HG03175 (cell line): ENCODE measurements around the gene MARS1.
A peak's percentile ranks its signal among the peaks of the same experiment; 100 is the strongest.

Experiments used
- ATAC-seq: cut with Tn5 transposase; IDR thresholded peaks from one replicate; pipeline ENCODE4 v1.9.1; 2021; ENCODE audit warnings: mild to moderate bottlenecking, moderate library complexity; ENCODE audit not compliant: unreplicated experiment

MARS1 gene

DNA sequence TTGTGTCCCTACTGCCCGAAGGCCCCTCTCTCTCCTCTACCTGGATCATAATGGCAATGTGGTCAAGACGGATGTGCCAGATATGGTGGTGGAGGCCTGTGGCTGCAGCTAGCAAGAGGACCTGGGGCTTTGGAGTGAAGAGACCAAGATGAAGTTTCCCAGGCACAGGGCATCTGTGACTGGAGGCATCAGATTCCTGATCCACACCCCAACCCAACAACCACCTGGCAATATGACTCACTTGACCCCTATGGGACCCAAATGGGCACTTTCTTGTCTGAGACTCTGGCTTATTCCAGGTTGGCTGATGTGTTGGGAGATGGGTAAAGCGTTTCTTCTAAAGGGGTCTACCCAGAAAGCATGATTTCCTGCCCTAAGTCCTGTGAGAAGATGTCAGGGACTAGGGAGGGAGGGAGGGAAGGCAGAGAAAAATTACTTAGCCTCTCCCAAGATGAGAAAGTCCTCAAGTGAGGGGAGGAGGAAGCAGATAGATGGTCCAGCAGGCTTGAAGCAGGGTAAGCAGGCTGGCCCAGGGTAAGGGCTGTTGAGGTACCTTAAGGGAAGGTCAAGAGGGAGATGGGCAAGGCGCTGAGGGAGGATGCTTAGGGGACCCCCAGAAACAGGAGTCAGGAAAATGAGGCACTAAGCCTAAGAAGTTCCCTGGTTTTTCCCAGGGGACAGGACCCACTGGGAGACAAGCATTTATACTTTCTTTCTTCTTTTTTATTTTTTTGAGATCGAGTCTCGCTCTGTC, 31.0 kb upstream of the MARS1 start:
- ATAC-seq = no peak

GRCh38 chr12:57458665-57459054, 29.2 kb upstream of the MARS1 start:
- no peak for ATAC-seq

DNA sequence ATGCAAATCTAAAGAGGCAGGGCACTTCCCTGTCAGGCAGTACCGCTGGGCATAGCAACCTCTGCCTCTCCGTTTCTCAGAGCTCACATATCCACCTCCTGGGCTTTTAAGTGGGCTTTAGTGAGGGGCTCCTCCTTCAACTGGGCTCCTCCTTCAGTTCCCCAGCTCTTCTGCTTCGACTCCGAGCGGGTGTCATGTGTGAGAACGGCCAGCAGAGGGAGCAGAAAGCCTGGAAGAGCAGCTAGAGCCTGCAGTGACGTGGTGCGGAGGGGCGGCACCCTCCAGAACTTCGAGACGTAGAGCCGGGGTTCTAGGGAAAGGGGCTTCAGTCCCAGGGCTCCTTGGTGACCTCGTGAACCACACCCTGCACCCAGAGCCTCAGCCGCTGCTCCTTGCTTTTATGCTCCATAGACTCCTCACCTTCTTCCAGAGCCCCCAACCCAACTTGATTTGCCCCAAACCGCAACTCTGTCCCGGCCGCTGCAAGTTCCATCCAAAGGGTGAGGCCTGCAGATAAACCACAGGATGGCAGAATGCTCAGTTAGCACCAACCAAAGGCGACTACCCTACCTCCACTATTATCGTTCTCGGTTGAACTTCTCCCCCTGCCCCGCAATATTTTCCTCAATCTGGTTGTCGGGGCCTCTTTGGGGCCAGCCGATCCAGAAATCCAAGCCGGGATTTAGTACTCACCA, 28.7 kb upstream of the MARS1 start:
- peak; percentile 59 for ATAC-seq

DNA sequence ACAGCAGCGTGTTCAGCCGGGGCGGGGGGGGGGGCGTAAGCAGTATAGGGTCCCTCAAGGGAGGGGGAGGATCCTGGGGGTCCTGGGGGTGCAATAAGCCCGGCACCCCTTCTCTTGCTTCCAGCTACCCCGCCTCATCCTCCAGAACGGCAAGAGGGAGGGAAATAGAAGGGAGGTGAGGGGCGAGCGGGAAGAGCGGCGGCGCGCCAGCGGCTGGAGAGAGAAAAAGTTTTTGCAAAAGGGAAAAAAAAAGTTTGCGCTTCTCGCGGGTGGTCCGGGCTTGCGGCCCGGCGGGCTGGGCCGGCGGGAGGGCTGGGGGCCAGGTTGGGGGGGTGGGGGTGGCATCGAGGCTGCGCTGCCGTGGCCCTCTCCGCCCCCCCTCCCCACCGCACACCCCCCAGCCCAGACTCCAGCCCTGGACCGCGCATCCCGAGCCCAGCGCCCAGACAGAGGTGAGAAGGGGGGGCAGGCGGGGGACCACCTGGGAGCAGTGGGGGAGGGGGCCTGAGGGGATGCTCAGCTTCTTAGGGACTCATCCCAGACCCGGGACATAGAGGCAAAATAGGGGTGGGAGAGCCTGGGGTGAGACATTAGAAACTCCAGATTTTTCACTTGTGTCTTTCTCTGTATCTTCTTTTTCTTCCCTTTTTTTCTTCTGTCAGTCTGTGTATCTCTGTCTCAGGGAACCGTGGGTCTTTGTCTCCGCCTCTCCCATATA, 28.0 kb upstream of the MARS1 start, which contains the start of gene GLI1:
Gene GLI1, plus strand, starts transcription at position 36 of the 718 bp plus-strand sequence. CDS start 3,907 bp downstream, outside the sequence.
- ATAC-seq = no peak

- no peak for ATAC-seq
Observed at GRCh38 chr12:57460468-57460784, 27.4 kb upstream of the MARS1 start.

GRCh38 chr12:57460841-57461275, 27.0 kb upstream of the MARS1 start:
- no peak for ATAC-seq

DNA sequence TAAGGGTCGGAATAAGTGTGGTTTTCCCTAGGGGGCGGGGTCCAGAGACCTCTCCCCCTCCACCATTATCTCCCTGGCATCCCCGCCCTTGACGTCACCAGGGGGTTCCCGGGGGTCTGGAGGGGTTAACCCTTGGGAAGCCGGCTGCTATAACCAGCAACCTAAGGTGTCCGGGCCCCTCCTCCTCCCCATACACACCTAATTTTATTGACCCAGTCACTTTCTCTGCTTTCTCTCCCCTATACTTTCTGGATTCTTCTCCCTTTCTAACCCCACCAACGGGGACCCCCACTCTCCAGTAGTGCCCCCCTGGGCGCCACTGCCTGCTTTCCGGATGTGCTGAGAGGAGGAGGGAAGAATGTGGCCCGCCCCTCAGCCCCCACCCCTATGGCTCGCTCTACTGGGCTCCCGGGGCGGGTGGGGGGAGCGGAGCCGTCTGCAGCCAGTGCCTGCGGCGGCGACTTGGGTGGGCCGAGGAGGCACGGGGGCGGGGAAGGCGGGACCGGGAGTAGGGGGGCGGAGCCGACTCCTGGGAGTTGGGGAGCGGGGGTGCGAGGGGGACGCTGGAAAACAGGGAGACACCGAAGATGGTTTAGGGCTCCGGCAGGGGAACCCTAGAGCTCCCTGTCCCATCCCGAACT, 26.5 kb upstream of the MARS1 start:
- no peak for ATAC-seq

- ATAC-seq = no peak
Observed at GRCh38 chr12:57461917-57462250, 26.0 kb upstream of the MARS1 start.

- ATAC-seq = peak; percentile 70
Observed at GRCh38 chr12:57462251-57462911, 25.5 kb upstream of the MARS1 start.

- no peak for ATAC-seq
Observed at GRCh38 chr12:57462912-57463253, 25.0 kb upstream of the MARS1 start.

DNA sequence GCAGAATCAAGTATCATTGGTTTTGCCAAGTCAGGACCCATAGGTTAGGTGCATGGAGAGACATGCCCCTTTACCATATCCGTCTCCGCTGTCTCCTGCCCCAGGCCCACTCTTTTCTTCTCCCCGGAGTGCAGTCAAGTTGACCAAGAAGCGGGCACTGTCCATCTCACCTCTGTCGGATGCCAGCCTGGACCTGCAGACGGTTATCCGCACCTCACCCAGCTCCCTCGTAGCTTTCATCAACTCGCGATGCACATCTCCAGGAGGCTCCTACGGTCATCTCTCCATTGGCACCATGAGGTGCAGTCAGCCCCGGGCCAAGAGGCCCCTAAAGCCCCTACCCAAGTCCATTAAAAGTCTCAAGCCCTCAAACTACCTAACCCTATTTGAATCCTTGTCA, 23.3 kb upstream of the MARS1 start:
- no peak for ATAC-seq

DNA sequence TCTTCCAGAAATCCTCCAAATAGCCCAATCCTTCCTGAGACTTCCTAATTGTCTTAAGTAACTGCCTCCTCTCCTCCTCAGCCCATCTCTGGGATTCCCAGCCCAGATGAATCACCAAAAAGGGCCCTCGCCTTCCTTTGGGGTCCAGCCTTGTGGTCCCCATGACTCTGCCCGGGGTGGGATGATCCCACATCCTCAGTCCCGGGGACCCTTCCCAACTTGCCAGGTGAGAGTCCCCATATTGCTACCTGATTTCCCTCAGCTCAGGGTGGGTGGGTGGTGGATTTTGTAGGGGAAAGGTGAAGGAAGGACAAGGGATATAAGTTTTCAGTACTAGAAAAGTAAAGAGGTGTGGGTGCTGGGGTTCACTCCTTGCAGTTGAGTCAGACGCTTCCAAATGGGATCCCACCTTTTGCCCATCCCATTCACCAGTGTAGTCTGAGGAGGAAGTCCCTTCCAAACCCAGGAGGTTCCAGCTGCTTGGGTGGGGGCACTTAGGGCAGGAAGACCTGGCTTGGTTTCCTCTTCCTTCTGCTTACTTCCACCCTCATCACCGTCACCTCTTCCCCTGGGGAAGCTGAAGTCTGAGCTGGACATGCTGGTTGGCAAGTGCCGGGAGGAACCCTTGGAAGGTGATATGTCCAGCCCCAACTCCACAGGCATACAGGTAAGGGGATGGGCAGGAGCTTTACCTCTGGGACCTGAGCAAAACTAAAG, 22.7 kb upstream of the MARS1 start:
- no peak for ATAC-seq

- no peak for ATAC-seq
Observed at GRCh38 chr12:57465747-57466505, 21.9 kb upstream of the MARS1 start.

GRCh38 chr12:57467212-57467874, 20.5 kb upstream of the MARS1 start:
- no peak for ATAC-seq

- ATAC-seq = no peak
Observed at GRCh38 chr12:57467915-57468314, 20.0 kb upstream of the MARS1 start.

DNA sequence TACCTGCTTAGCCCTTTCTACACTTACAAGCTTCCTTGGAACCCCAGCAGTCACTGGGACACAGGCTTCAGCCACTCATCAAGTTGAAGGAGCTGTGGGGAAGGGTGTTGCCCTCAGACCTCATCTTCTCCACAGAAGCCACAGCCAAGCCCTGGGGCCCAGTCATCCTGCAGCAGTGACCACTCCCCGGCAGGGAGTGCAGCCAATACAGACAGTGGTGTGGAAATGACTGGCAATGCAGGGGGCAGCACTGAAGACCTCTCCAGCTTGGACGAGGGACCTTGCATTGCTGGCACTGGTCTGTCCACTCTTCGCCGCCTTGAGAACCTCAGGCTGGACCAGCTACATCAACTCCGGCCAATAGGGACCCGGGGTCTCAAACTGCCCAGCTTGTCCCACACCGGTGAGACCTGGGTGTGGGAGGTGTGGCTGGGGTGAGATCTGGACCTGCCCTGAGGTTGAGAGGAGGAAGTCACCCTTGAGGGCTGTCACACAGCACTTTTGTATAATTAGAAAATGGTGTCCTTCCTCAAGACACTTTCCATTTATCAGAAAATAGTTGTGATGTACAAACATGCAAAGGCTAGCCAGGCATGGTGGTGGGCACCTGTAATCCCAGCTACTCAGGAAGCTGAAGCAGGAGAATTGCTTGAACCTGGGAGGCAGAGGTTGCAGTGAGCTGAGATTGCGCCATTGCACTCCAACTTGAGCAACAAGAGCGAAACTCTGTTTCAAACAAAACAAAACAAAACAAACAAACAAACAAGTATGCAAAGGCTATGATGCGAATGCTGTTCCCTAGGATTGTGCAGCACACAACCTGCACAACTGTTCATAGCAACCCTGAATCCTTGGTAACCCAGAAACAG, 18.3 kb upstream of the MARS1 start:
- no peak for ATAC-seq

DNA sequence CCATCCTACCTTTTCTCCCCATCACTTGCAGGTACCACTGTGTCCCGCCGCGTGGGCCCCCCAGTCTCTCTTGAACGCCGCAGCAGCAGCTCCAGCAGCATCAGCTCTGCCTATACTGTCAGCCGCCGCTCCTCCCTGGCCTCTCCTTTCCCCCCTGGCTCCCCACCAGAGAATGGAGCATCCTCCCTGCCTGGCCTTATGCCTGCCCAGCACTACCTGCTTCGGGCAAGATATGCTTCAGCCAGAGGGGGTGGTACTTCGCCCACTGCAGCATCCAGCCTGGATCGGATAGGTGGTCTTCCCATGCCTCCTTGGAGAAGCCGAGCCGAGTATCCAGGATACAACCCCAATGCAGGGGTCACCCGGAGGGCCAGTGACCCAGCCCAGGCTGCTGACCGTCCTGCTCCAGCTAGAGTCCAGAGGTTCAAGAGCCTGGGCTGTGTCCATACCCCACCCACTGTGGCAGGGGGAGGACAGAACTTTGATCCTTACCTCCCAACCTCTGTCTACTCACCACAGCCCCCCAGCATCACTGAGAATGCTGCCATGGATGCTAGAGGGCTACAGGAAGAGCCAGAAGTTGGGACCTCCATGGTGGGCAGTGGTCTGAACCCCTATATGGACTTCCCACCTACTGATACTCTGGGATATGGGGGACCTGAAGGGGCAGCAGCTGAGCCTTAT, 17.4 kb upstream of the MARS1 start:
- ATAC-seq = no peak
